ENCODE measurements around the gene CHMP5.

Gene CHMP5

DNA sequence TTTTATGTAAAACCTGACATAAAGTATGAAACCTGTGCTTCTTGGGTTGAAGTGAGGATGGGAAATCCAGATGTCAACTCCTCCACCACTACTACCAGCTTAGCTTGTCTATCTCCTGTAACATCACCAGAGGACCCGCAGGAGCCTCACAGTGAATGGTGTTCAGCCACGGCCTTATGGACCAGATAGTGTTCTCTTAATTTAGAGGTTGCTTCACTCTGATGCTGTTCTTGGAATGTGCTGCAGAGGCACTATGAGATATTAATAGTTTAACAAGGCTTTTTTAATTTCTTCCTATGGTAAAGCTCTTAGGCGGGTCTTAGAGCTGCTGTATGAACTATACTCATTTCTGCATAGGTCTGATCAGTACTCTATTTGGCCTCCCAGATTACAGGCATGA lies 53.4 kb downstream of the CHMP5 start:
- Histone ChIP-seq H3K4me1 (ENCODE audit: control insufficient read depth in 1 of 2, insufficient read depth in 1 of 2, low read depth in 1 of 2, low read length in 1 of 2) (peaks cover 59 to 64% of the 10 kb centered on the region in 2 experiments), H3K27ac (peak overlapping the region; percentile 68), H3K4me3 (ENCODE audit: low read depth in 1 of 2, low read length in 1 of 2) (no peak overlapping the region), H3K27me3 (no peaks in the 10 kb centered on the region), H3K9me3 (no peaks in the 10 kb centered on the region), H3K36me3 (peaks cover 25% of the 10 kb centered on the region)
- TF ChIP-seq, protein P1, sequence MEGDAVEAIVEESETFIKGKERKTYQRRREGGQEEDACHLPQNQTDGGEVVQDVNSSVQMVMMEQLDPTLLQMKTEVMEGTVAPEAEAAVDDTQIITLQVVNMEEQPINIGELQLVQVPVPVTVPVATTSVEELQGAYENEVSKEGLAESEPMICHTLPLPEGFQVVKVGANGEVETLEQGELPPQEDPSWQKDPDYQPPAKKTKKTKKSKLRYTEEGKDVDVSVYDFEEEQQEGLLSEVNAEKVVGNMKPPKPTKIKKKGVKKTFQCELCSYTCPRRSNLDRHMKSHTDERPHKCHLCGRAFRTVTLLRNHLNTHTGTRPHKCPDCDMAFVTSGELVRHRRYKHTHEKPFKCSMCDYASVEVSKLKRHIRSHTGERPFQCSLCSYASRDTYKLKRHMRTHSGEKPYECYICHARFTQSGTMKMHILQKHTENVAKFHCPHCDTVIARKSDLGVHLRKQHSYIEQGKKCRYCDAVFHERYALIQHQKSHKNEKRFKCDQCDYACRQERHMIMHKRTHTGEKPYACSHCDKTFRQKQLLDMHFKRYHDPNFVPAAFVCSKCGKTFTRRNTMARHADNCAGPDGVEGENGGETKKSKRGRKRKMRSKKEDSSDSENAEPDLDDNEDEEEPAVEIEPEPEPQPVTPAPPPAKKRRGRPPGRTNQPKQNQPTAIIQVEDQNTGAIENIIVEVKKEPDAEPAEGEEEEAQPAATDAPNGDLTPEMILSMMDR (IDR thresholded peaks at IDR 0.05): no peak

DNA sequence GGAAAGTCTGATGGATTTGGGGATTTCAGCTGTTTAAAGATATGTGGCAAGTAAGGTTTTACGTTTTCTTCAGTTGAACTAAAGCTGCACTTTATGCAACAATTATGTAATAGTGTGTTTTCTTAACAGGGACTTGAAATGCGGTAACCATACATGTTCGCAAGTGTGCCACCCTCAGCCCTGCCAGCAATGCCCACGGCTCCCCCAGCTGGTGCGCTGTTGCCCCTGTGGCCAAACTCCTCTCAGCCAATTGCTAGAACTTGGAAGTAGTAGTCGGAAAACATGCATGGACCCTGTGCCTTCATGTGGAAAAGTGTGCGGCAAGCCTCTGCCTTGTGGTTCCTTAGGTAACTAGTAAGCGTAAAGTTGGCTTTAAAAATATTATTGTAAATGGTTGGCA lies 53.9 kb downstream of the CHMP5 start:
- TF ChIP-seq, protein P1 (IDR thresholded peaks at IDR 0.05): no peak
- Histone ChIP-seq H3K27ac (peak overlapping the region; percentile 68), H3K27me3 (no peaks in the 10 kb centered on the region), H3K4me3 (ENCODE audit: low read depth in 1 of 2, low read length in 1 of 2) (no peak overlapping the region), H3K4me1 (ENCODE audit: control insufficient read depth in 1 of 2, insufficient read depth in 1 of 2, low read depth in 1 of 2, low read length in 1 of 2) (peaks cover 59 to 64% of the 10 kb centered on the region in 2 experiments), H3K9me3 (no peaks in the 10 kb centered on the region), H3K36me3 (peaks cover 21% of the 10 kb centered on the region)

DNA sequence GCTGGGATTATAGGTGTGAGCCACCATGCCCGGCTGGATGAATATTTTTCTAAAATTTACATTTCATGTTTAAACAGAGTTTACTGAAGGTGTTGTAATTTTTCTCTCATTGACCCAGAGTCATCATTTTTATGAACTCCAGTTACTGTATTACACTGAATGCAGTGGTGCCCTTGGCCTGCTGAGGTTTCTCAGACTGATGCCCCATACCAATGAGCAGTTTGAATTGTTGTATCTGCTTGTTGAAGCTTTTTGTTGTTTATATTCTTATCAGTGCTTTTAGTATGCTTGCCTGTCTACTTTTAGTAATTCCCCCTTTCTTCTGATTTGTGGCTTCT lies 55.4 kb downstream of the CHMP5 start:
- H3K27me3 ChIP-seq: no peaks in the 10 kb centered on the region
- H3K4me3 ChIP-seq (ENCODE audit: low read depth in 1 of 2, low read length in 1 of 2): no peak overlapping the region
- TF ChIP-seq, protein P1 (IDR thresholded peaks at IDR 0.05): no peak
- H3K27ac ChIP-seq: peak overlapping the region; percentile 39
- H3K36me3 ChIP-seq: peaks cover 21% of the 10 kb centered on the region
- no peaks in the 10 kb centered on the region for H3K9me3 ChIP-seq
- peaks cover 50 to 57% of the 10 kb centered on the region in 2 experiments for H3K4me1 ChIP-seq (ENCODE audit: control insufficient read depth in 1 of 2, insufficient read depth in 1 of 2, low read depth in 1 of 2, low read length in 1 of 2)

DNA sequence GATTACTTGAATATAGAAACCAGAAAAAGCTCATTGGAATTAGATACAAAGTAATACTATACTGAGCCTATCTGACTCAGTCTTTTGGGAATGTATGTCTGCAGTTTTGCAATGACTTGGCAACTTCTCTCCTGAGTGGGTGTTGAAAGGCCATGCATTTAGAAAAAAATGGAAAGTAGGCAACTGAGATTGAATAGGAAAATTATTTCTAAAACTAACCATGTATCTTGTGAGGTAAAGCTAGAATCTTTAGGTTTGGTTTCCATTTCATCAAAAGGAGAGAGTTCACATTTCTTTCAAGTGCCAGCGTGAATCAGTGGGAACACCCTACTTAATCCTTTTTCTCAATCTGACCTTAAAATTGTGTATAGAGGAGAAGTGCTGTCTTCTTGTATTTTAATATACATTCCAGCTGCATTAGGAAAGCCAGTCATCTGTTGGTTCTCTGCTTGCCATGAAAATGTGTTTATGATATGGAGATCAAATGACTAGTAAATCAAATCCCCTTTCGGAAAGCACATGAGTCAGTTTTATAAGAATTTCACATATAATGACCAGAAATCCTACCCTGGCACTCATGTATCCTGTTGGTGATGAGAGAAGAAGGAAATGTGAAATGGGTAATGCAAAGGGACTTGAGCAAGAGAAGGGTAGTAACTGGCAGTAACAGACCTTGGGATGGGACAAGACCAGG lies 55.9 kb downstream of the CHMP5 start:
- Histone ChIP-seq H3K27ac (peak overlapping the region; percentile 39), H3K36me3 (peaks cover 21% of the 10 kb centered on the region), H3K9me3 (no peaks in the 10 kb centered on the region), H3K4me1 (ENCODE audit: control insufficient read depth in 1 of 2, insufficient read depth in 1 of 2, low read depth in 1 of 2, low read length in 1 of 2) (peaks cover 45 to 51% of the 10 kb centered on the region in 2 experiments), H3K4me3 (ENCODE audit: low read depth in 1 of 2, low read length in 1 of 2) (no peak overlapping the region), H3K27me3 (no peaks in the 10 kb centered on the region)
- TF ChIP-seq, protein P1 (IDR thresholded peaks at IDR 0.05): no peak

DNA sequence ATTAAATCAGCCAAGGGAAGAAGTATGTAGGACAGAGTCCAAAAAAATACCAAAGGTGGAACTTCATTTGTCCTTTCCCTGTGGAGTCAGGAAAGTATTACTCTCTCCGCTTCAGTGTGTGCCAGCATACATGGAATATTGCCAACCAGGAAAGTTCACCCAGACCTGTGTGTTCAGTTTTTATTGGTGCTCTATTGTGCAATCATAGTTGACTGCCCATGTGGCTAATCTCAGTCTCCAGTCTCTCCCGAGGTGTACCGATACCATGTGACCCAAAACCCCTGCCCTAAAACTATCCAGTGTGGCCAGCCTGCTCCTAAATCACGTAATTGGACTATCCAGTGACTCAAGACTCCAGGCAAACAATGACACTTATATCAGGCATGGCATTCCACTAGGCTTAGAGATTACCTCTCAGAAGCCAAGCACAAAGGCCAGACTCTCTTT lies 64.3 kb downstream of the CHMP5 start:
- H3K4me1 ChIP-seq (ENCODE audit: control insufficient read depth in 1 of 2, insufficient read depth in 1 of 2, low read depth in 1 of 2, low read length in 1 of 2): no peaks in the 10 kb centered on the region
- no peak overlapping the region for H3K27ac ChIP-seq
- TF ChIP-seq, protein P1 (IDR thresholded peaks at IDR 0.05): no peak
- H3K4me3 ChIP-seq (ENCODE audit: low read depth in 1 of 2, low read length in 1 of 2): no peak overlapping the region
- no peaks in the 10 kb centered on the region for H3K9me3 ChIP-seq
- H3K36me3 ChIP-seq: peaks cover 70% of the 10 kb centered on the region
- H3K27me3 ChIP-seq: no peaks in the 10 kb centered on the region

Data from neutrophil (primary cell).